GM19099 (cell line): ENCODE data around the gene HIBADH.

Experiments
- POLR2A ChIP-seq: IDR thresholded peaks from 3 replicates; pipeline ENCODE4 v1.6.1; 2011; ENCODE audit warnings: low read depth; ENCODE audit not compliant: insufficient read length; ENCODE audit errors: extremely low read depth

The HIBADH gene

DNA sequence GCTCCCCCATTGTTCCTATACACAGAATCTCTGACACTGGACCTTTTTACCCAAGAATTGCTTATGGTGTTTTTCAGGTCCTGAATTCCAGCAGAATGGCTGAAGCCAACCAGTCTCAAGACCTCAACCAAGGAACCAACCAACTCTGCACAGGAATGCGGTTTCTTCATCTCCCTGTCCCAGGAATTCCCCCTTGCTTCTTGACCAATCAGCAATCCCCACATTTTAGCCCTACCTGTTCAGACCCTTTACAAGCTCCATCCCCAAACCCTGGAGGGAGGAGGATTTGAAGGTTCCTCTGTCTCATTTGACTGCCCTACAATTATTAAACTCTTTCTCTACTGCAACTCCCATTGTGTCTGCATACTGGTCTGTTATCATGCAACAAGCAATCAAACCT, 35.5 kb downstream of the HIBADH start:
- no peak for TF ChIP-seq POLR2A

DNA sequence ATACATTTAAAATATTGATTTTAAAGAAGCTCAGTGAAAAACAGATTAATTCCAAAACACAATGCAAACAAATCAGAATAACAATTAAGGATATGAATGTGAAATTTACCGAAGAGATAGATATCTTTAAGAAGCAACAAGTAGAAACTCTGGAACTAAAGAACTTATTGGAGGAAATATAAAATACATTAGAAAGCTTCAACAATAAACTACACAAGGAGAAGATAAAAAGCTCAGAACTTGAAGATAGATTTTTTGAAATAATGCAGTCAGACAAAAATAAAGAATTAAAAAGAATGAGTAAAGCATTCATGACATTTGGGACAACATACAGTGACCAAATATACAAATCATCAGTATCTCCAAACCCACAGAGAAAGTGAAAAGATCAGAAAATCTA, 43.2 kb downstream of the HIBADH start:
- no peak for TF ChIP-seq POLR2A

DNA sequence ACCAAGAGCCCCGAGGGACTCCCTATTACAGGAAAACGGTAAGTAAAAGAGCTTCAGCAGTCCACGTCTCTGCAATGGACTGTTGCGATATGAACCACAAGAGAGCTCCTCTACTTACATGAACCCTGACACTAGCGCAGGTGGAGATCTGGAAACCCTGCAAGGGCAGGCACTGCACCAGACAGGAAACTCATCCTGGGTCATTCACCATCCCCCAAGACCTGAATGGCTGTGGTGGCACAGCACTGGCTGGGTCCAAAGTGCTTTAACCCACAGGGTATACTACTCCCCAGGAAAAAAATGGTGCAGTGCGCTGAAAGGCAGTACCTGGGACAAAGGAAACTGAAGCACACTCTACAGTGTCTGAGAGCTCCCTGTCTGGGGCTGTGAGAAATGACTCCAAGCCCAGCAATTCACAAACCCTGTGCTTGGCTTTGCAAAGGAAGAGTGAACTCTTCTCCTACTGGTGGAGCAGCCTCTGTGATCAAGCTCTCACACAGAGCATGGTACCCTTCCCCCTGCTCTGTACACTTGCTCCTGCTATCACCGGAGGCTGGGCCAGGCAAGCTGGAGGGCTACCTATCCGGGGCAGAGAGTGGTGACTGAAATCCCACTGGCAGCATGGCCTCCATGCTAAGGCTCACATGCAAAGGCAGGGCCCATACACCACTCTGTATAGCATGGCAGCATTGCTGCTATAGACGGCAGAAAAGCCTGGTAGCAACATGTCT, 44.9 kb downstream of the HIBADH start:
- no peak for TF ChIP-seq POLR2A

DNA sequence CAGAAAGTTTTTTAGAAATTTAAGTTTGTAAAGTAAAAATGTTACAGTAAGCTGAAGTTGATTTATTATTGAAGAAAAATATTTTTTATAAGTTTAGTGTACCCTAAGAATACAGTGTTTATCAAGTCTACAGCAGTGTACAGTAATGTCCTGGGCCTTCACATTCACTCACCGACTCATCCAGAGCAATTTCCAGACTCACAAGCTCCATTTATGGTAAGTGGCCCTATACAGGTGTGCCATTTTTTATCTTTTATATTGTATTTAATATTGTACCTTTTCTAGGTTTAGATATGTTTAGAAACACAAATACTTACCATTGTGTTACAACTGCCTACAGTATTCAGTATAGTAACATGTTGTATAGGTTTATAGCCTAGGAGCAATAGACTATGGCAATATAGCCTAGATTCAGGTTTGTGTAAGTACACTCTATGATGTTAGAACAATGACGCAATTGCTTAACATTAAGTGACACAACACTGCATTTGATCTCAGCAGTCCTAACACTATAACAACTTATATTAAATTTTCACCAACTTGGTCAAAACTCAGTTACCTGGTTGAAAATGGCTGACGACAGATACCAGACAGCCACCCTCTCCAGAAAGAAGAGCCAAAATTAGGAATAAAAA, 45.7 kb downstream of the HIBADH start:
- TF ChIP-seq POLR2A: no peak

DNA sequence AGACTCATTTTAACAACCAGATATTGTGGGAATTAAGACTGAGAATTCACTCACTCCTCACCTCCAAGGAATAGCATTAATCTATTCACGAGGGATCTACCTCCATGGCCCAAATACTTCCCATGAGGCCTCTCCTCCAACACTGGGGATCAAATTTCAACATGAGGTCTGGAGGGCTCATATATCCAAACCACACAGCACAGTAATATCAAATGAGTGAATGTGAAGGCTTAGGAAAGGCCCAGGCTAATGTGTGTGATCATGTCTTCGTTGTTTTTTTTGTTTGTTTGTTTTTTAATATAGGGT, 46.5 kb downstream of the HIBADH start:
- no peak for TF ChIP-seq POLR2A

DNA sequence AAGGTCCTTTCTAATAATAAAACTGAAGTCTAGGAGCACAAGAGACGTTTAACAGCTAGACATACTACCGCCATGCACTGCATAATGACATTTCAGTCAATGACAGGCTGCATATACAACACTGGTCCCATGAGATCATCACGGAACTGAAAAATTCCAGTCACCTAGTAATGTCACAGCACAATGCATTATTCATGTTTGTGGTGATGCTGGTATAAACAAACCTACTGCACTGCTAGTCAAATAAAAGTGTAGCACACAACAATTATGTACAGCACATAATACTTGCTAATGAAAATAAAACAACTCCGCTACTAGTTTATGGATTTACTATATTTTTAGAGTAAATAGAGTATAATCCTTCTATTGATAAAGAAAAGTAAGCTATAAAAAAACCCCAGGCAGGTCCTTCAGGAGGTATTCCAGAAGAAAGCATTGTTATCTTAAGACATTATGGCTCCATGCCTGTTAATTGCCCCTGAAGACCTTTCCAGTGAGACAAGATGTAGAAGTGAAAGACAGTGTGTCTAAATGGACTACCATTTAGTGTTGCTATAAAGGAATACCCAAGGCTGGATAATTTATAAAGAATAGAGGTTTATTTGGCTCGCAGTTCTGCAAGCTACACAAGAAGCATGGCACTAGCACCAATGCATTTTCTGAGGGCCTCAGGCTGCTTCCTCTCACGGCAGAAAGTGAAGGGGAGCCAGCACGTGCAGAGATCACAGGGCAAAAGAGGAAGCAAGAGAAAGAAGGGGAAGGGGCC, 47.1 kb downstream of the HIBADH start:
- TF ChIP-seq POLR2A: no peak

DNA sequence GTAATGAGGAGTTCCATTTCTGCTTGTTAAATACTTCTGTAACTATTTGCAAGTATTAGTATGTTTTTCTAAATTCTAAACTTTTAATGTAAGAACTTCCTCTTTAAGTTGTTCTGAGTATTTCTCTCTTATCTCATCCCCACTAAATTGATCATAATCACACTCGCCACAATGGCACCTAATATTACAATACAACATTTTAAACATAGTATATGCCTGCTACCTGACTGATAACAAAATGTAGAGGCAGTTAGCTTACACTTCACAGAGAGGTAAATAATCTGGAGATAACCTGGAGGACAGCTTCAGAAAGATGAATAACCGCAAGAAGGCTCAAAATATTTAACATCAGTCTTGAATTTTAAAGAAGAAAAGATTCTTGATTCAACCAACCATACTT, 48.6 kb downstream of the HIBADH start:
- no peak for TF ChIP-seq POLR2A

DNA sequence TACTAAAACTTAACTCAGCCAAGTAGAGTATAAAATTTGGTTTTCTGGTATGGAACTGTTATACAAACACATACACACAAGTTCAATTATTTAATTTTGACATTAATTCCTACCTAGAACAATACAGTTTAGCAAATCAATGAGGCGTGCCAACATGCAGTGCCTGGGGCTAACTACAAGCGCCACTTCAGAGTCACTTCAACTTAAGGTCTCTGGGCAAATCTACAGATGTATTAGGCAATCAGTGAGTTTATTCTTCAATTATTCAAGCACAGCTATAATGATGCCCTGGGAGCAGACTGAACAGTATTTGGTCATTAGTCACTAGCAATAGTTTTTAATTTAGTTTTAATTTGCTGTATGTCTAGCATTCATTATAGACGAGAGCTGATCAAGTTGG, 51.6 kb downstream of the HIBADH start:
- TF ChIP-seq POLR2A: no peak

DNA sequence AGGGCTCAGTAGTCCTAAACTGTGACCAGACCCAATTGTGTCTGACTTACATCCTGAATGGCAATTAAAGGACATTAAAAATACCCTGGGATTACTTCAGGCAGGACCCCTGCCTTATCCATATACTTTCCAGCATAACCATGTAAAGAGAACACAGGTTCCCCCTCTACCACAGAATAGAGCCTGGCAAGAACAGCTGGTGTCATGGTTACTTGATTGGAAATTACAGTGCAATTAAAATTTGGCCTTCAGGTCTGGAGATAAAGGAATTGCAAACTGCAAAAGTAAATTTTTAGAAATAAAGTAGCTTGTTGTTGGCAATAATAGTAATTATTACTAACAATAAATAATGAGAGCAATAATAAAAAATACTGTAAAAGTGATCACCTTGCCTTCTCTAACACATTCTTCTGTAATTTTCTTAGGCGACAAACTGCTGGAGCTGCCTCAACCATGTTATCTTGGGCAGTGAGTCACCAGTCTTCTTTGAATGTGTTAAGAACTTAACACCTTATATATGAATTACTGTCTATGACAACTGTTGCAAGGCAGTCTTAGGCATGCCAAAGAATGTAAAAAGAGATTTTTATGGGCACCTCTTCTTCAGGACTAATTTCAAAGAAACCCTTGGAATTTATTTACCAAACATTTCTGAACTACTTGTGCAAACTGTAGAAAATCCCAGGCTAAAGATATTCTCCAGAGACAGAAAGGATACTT, 53.7 kb downstream of the HIBADH start:
- no peak for TF ChIP-seq POLR2A

DNA sequence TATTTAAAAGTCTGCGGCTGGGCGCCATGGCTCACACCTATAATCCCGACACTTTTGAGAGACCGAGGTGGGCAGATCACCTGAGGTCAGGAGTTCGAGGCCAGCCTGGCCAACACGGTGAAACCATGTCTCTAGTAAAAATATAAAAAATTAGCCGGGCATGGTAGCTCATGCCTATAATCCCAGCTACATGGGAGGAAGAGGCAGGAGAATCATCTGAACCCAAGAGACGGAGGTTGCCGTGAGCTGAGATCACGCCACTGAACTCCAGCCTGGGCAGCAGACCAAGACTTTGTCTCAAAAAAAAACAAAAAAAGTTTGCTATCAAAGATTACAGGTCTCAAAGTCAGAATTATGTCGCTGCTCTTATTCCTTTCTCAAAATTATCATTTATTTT, 55.5 kb downstream of the HIBADH start:
- no peak for TF ChIP-seq POLR2A

DNA sequence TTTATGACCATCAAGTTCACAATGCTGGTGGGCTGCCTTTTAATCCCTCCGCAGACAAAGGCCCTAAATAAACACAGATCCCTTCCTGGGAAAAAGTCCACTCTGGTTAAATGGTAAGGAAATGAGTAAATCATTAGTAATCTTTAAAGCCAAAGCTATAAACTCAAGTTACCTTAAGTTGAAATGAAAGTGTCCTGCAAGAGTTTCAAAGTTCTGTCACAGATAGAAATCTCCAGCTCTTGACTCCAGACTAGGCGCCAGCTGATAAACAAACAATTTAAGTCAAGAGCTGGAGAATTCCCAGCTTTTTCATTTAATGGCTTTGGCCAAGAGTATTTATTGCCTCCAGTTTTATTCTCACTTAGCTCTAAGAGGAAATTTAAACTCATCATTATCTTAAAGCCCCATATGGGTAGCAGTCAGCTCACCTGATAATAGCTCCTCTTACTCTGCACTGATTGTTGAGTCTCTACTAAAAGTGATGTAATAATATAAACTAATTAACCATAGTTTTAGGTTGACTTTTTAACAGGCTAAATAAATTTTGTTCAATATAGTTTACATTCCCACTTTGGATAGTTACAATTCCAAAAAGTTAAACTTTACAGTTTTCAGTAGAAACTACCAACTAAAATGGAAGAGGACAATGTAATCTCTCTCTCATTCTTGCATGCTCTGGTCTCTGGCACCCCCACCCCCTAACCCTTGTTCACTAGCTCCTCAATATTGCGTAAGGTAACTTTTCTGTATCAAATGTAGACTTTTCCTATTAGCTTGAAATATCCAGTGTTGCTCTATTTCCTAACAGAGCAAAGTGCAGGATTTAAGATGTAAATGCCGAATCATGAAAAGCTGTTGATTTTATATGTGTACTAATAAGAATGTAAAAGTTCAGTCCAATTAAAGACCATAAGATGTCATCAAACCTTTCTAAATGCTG, 56.1 kb downstream of the HIBADH start:
- TF ChIP-seq POLR2A: no peak

DNA sequence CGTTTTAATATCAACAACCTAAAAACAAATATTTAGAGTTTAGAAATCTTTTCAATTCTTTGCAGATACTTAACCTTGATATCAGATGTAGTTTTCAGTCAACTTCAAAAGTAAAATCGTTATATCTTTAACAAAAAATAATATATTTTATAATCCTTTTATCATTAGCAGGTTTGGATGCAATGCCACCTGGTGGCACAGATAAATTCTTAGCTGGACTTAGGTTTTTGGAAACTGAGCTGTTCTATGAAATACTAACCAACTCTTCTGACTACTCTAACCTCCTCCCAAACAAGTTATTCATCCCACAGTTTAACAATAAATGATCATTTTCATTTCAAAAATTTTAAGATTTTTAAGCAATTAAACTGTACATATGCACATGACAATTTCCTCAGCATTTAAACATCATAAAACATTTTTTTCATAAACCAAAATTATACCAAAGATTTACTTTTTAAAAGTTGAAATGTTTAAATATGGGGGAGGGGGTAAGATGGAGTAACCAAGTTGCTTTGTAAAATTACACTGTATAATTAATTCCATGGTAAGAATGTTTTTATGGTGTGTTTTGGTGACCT, 56.9 kb downstream of the HIBADH start:
- no peak for TF ChIP-seq POLR2A

DNA sequence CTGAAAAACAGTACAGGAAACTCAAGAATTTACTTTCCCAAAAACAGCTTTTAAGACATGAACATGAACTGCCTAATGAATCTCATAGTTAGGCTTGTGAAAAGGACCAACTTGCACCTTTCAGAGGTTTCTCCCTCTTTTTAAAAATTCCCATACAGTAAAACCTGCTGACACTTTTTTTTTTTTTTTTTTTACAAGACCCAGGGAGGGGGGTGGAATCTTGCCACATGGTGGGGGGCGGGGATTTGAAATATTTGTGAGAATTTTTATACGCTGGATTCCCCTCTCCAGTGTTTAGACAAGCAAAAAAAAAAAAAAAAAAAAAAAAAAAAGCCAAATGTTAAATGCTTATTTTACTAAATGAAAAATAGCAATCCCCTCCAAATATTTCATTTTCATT, 57.4 kb downstream of the HIBADH start:
- no peak for TF ChIP-seq POLR2A

DNA sequence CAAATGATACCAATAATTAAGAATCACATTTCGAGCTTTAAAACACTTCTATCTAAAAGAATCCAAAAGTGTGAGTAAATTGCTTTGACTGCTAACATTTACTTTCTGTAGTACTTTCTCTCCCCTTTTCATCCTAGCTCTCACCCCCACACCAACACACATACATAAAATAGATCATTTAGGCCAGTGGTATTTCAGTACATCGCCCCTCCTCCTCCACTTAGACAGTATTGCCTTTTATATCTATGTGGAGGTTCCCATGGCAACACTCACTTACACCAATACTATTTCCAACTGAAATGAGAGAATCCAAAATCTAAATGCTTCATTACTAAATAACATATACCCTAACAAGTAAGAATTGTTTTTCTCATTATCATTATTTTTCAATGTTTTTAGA, 58.9 kb downstream of the HIBADH start:
- no peak for TF ChIP-seq POLR2A
